Measurements from ENCODE around the gene CALML6.

DNA sequence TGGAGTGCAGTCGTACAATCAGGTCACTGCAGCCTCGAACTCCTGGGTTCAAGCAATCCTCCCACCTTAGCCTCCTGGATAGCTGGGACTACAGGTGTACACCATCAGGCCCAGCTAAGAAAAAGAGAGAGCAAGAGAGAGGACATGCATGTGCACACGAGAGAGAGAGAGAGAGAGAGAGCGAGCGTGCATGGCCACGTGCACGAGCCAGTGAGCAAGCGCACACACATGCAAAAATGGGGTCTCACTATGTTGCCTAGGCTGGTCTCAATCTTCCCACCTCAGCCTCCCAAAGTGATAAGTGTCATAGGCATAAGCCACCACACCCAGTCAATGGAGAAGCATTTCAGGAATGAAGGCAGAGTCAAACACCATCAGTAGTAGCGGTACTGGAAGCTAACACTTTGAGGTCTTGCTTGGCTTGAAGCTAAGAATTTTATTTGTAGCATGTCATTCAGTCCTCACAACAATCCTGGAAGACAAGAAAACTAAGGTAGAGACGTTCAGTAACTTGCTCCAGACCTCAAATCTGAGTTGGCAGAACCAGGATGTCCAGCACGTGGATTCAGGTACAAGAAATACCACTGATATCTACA, 38.6 kb upstream of the CALML6 start:
- TF ChIP-seq, protein P1, sequence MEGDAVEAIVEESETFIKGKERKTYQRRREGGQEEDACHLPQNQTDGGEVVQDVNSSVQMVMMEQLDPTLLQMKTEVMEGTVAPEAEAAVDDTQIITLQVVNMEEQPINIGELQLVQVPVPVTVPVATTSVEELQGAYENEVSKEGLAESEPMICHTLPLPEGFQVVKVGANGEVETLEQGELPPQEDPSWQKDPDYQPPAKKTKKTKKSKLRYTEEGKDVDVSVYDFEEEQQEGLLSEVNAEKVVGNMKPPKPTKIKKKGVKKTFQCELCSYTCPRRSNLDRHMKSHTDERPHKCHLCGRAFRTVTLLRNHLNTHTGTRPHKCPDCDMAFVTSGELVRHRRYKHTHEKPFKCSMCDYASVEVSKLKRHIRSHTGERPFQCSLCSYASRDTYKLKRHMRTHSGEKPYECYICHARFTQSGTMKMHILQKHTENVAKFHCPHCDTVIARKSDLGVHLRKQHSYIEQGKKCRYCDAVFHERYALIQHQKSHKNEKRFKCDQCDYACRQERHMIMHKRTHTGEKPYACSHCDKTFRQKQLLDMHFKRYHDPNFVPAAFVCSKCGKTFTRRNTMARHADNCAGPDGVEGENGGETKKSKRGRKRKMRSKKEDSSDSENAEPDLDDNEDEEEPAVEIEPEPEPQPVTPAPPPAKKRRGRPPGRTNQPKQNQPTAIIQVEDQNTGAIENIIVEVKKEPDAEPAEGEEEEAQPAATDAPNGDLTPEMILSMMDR (IDR thresholded peaks at IDR 0.05): no peak
- TF ChIP-seq NFYB (CRISPR knock-in tag; conservative IDR thresholded peaks at IDR 0.05; ENCODE audit: low read depth) (no peak), FOXK1 (CRISPR knock-in tag; IDR thresholded peaks at IDR 0.05) (no peak), NFE2L1 (CRISPR knock-in tag; IDR thresholded peaks at IDR 0.05) (no peak), MAX (CRISPR knock-in tag; IDR thresholded peaks at IDR 0.05) (no peak), ZBTB43 (CRISPR knock-in tag; IDR thresholded peaks at IDR 0.05) (no peak), HMGXB4 (CRISPR knock-in tag; IDR thresholded peaks at IDR 0.05) (no peak), FOXJ3 (CRISPR knock-in tag; IDR thresholded peaks at IDR 0.05; ENCODE audit: borderline replicate concordance) (no peak), TCF7 (CRISPR knock-in tag; IDR thresholded peaks at IDR 0.05; ENCODE audit: low read depth) (no peak)
- TF ChIP-seq, protein P2, sequence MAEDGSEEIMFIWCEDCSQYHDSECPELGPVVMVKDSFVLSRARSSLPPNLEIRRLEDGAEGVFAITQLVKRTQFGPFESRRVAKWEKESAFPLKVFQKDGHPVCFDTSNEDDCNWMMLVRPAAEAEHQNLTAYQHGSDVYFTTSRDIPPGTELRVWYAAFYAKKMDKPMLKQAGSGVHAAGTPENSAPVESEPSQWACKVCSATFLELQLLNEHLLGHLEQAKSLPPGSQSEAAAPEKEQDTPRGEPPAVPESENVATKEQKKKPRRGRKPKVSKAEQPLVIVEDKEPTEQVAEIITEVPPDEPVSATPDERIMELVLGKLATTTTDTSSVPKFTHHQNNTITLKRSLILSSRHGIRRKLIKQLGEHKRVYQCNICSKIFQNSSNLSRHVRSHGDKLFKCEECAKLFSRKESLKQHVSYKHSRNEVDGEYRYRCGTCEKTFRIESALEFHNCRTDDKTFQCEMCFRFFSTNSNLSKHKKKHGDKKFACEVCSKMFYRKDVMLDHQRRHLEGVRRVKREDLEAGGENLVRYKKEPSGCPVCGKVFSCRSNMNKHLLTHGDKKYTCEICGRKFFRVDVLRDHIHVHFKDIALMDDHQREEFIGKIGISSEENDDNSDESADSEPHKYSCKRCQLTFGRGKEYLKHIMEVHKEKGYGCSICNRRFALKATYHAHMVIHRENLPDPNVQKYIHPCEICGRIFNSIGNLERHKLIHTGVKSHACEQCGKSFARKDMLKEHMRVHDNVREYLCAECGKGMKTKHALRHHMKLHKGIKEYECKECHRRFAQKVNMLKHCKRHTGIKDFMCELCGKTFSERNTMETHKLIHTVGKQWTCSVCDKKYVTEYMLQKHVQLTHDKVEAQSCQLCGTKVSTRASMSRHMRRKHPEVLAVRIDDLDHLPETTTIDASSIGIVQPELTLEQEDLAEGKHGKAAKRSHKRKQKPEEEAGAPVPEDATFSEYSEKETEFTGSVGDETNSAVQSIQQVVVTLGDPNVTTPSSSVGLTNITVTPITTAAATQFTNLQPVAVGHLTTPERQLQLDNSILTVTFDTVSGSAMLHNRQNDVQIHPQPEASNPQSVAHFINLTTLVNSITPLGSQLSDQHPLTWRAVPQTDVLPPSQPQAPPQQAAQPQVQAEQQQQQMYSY (CRISPR knock-in tag; IDR thresholded peaks at IDR 0.05): no peak
- TF ChIP-seq, protein P3, sequence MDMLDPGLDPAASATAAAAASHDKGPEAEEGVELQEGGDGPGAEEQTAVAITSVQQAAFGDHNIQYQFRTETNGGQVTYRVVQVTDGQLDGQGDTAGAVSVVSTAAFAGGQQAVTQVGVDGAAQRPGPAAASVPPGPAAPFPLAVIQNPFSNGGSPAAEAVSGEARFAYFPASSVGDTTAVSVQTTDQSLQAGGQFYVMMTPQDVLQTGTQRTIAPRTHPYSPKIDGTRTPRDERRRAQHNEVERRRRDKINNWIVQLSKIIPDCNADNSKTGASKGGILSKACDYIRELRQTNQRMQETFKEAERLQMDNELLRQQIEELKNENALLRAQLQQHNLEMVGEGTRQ (CRISPR knock-in tag; IDR thresholded peaks at IDR 0.05): no peak
